Activated CD4-positive, alpha-beta T cell treated with anti-CD3 and anti-CD28 coated beads, Interleukin-2, amount 10 ng/mL, durations not matched to agents 24 days and 14 days (primary cell): ENCODE measurements around the gene CD86. TPM values are rescaled to one million over a fixed set of nuclear protein-coding genes. Genes with fewer than 3 reads are reported as not detected.

Source experiments
- total RNA-seq: library from RNA; stranded (reverse); gene quantifications from 2 replicates; pipeline ENCODE4 v1.2.3, GENCODE V29; 2022

Gene CD86
- total RNA-seq, 1 donor from 2014 or later: 1.4 TPM

Other genes with a start within 250 kb of the CD86 start
- 49.1 and 51.6 TPM in 2 replicates for gene IQCB1, start 220.3 kb upstream of the CD86 start, total RNA-seq
- gene EAF2, start 220.2 kb upstream of the CD86 start, total RNA-seq: 13.7 and 14.5 TPM in 2 replicates
- gene SLC15A2, start 161.0 kb upstream of the CD86 start, total RNA-seq: 0.95 and 2.7 TPM in 2 replicates
- gene ILDR1, start 33.1 kb upstream of the CD86 start, total RNA-seq: 0.16 and 0.17 TPM in 2 replicates
- gene CASR, start 128.3 kb downstream of the CD86 start, total RNA-seq: not detected in 2 replicates